NB4 (cell line): ENCODE results near the gene PCLO.
"Not testable (repeated sequence)": the region's sequence is repeated elsewhere in the genome, so short reads cannot be mapped to it uniquely, and the experiment has no call there.

Experiments
- MYC ChIP-seq: IDR thresholded peaks from 2 replicates; pipeline ENCODE4 v1.6.1; 2011; ENCODE audit warnings: low read depth, low read length
- POLR2A ChIP-seq: IDR thresholded peaks from 2 replicates; pipeline ENCODE4 v1.6.1; 2011; ENCODE audit warnings: mild to moderate bottlenecking; ENCODE audit not compliant: insufficient read length; ENCODE audit errors: extremely low read depth
- TF ChIP-seq, protein P1 (sequence below): IDR thresholded peaks from one replicate; pipeline ENCODE4 v1.5.1; 2012; ENCODE audit warnings: low read depth, low read length

DNA sequence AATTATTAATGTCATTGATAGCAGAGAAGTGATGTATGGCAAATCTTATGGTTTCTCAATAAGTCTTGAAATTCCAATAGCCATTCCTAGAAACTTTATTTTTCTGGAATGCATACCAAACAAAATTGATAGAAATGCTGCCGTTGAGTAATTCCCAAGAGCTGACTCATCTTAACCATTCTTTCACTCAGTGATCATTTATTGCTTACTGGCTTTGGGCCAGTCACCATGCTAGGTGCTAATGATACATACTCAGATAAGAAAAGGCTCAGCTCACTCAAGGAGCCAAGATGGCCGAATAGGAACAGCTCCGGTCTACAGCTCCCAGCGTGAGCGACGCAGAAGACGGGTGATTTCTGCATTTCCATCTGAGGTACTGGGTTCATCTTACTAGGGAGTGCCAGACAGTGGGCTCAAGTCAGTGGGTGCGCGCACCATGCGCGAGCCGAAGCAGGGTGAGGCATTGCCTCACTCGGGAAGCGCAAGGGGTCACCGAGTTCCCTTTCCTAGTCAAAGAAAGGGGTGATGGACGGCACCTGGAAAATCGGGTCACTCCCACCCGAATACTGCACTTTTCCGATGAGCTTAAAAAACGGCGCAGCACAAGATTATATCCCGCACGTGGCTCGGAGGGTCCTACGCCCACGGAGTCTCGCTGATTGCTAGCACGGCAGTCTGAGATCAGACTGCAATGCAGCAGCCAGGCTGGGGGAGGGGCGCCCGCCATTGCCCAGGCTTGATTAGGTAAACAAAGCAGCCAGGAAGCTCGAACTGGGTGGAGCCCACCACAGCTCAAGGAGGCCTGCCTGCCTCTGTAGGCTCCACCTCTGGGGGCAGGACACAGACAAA, 138.6 kb downstream of the PCLO start:
- TF ChIP-seq MYC, POLR2A: not testable (repeated sequence)
- TF ChIP-seq, protein P1, sequence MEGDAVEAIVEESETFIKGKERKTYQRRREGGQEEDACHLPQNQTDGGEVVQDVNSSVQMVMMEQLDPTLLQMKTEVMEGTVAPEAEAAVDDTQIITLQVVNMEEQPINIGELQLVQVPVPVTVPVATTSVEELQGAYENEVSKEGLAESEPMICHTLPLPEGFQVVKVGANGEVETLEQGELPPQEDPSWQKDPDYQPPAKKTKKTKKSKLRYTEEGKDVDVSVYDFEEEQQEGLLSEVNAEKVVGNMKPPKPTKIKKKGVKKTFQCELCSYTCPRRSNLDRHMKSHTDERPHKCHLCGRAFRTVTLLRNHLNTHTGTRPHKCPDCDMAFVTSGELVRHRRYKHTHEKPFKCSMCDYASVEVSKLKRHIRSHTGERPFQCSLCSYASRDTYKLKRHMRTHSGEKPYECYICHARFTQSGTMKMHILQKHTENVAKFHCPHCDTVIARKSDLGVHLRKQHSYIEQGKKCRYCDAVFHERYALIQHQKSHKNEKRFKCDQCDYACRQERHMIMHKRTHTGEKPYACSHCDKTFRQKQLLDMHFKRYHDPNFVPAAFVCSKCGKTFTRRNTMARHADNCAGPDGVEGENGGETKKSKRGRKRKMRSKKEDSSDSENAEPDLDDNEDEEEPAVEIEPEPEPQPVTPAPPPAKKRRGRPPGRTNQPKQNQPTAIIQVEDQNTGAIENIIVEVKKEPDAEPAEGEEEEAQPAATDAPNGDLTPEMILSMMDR, result not testable (repeated sequence)
